ENCODE measurements around the gene SOX5.

GRCh38 chr12:23699031-23699430 lies 250.4 kb downstream of the SOX5 start:
- TF ChIP-seq CTCF (IDR thresholded peaks at IDR 0.05) (no peak), POLR2A (IDR thresholded peaks at IDR 0.05) (no peak)

All from esophagus squamous epithelium (tissue), 4 donors.